SK-N-SH treated with all-trans-retinoic acid at 6 μM for 48 hours (cell line): ENCODE measurements around the gene TNRC6B.

Source experiments
- ATAC-seq: fragments of 200-7000 bp; cut with Tn5 transposase; 3 replicates; pipeline ENCODE4 v1.9.1; 2020; ENCODE audit warnings: mild to moderate bottlenecking, moderate library complexity
- ARNTL ChIP-seq: fragments of 450-650 bp; formaldehyde crosslinking; IDR thresholded peaks from 2 replicates; pipeline ENCODE4 v1.5.0; 2020; ENCODE audit warnings: low read depth, mild to moderate bottlenecking, moderate library complexity, borderline replicate concordance
- BACH2 ChIP-seq: fragments of 250-450 bp; sonication (Bioruptor Pico); IDR thresholded peaks from 2 replicates; pipeline ENCODE4 v1.9.0; 2021; ENCODE audit warnings: mild to moderate bottlenecking, borderline replicate concordance
- CREB5 ChIP-seq: fragments of 250-450 bp; sonication (Bioruptor Pico); IDR thresholded peaks from 2 replicates; pipeline ENCODE4 v1.5.1; 2020; ENCODE audit warnings: low read depth, mild to moderate bottlenecking, moderate library complexity
- CSDC2 ChIP-seq: fragments of 250-450 bp; sonication (Bioruptor Pico); IDR thresholded peaks from 2 replicates; pipeline ENCODE4 v1.5.0; 2020; ENCODE audit warnings: mild to moderate bottlenecking, moderate library complexity
- CSRNP3 ChIP-seq: fragments of 250-450 bp; sonication (Bioruptor Pico); IDR thresholded peaks from 2 replicates; pipeline ENCODE4 v1.5.1; 2021; ENCODE audit warnings: mild to moderate bottlenecking, moderate library complexity
- ESRRG ChIP-seq: fragments of 250-450 bp; sonication (Bioruptor Pico); IDR thresholded peaks from 2 replicates; pipeline ENCODE4 v1.6.1; 2021; ENCODE audit warnings: mild to moderate bottlenecking
- ISL1 ChIP-seq: fragments of 250-450 bp; sonication (Bioruptor Pico); IDR thresholded peaks from 2 replicates; pipeline ENCODE4 v2.1.2; 2022; ENCODE audit warnings: mild to moderate bottlenecking, moderate library complexity
- OSR1 ChIP-seq: fragments of 250-450 bp; sonication (Bioruptor Pico); IDR thresholded peaks from 2 replicates; pipeline ENCODE4 v1.8.0; 2022; ENCODE audit warnings: moderate library complexity, mild to moderate bottlenecking, inconsistent platforms
- PATZ1 ChIP-seq: fragments of 250-450 bp; sonication (Bioruptor Pico); IDR thresholded peaks from 2 replicates; pipeline ENCODE4 v1.8.0; 2020; ENCODE audit warnings: mild to moderate bottlenecking, moderate library complexity, borderline replicate concordance
- POU6F1 ChIP-seq: fragments of 250-450 bp; sonication (Bioruptor Pico); IDR thresholded peaks from 2 replicates; pipeline ENCODE4 v1.8.0; 2021; ENCODE audit warnings: low read depth, mild to moderate bottlenecking, moderate library complexity, borderline replicate concordance
- PPARA ChIP-seq: fragments of 250-450 bp; sonication (Bioruptor Pico); IDR thresholded peaks from 2 replicates; pipeline ENCODE4 v1.5.0; 2020; ENCODE audit warnings: mild to moderate bottlenecking, borderline replicate concordance
- TCF4 ChIP-seq: fragments of 250-450 bp; sonication (Bioruptor Pico); IDR thresholded peaks from 2 replicates; pipeline ENCODE4 v1.8.0; 2021; ENCODE audit warnings: mild to moderate bottlenecking, moderate library complexity, borderline replicate concordance
- TSHZ2 ChIP-seq: fragments of 250-450 bp; sonication (Bioruptor Pico); IDR thresholded peaks from 2 replicates; pipeline ENCODE4 v1.5.0; 2020; ENCODE audit warnings: mild to moderate bottlenecking, moderate library complexity
- ZC3H10 ChIP-seq: fragments of 250-450 bp; sonication (Bioruptor Pico); IDR thresholded peaks from 2 replicates; pipeline ENCODE4 v1.5.1; 2021; ENCODE audit warnings: mild to moderate bottlenecking, moderate library complexity
- ZFP3 ChIP-seq: fragments of 250-450 bp; sonication (Bioruptor Pico); IDR thresholded peaks from 2 replicates; pipeline ENCODE4 v1.5.0; 2020; ENCODE audit warnings: mild to moderate bottlenecking, moderate library complexity
- ZFP30 ChIP-seq: fragments of 450-650 bp; formaldehyde crosslinking; IDR thresholded peaks from 2 replicates; pipeline ENCODE4 v1.5.0; 2022; ENCODE audit warnings: mild to moderate bottlenecking, moderate library complexity
- ZNF565 ChIP-seq: fragments of 450-650 bp; formaldehyde crosslinking; conservative IDR thresholded peaks from 2 replicates; pipeline ENCODE4 v1.5.0; 2020; ENCODE audit warnings: low read depth, mild to moderate bottlenecking, moderate library complexity
- ZNF70 ChIP-seq: fragments of 450-650 bp; formaldehyde crosslinking; IDR thresholded peaks from 2 replicates; pipeline ENCODE4 v1.5.0; 2020; ENCODE audit warnings: mild to moderate bottlenecking, moderate library complexity
- ZNF8 ChIP-seq: fragments of 450-650 bp; formaldehyde crosslinking; IDR thresholded peaks from 2 replicates; pipeline ENCODE4 v1.5.0; 2020; ENCODE audit warnings: mild to moderate bottlenecking, moderate library complexity

The TNRC6B gene

GRCh38 chr22:40368836-40369235, 191.1 kb downstream of the TNRC6B start:
- ATAC-seq, result no peak
- TF ChIP-seq BACH2 (CRISPR knock-in tag), result no peak
- TF ChIP-seq CSDC2, result no peak
- no peak for TF ChIP-seq ZNF70 (CRISPR knock-in tag)
- TF ChIP-seq ZC3H10 (CRISPR knock-in tag), result no peak
- no peak for TF ChIP-seq TCF4
- TF ChIP-seq CSRNP3 (CRISPR knock-in tag), result no peak
- no peak for TF ChIP-seq ARNTL (CRISPR knock-in tag)
- TF ChIP-seq PATZ1 (CRISPR knock-in tag), result no peak
- no peak for TF ChIP-seq POU6F1 (CRISPR knock-in tag)
- TF ChIP-seq ZNF565, result no peak
- TF ChIP-seq PPARA, result no peak

GRCh38 chr22:40374567-40374966, 196.8 kb downstream of the TNRC6B start:
- no peak for TF ChIP-seq ZNF8 (CRISPR knock-in tag)
- no peak for TF ChIP-seq ZFP3 (CRISPR knock-in tag)
- TF ChIP-seq PPARA, result no peak
- TF ChIP-seq CSDC2, result no peak
- no peak for TF ChIP-seq ZNF70 (CRISPR knock-in tag)
- no peak for TF ChIP-seq ZFP30 (CRISPR knock-in tag)
- TF ChIP-seq ISL1 (CRISPR knock-in tag), result no peak
- no peak for TF ChIP-seq ESRRG (CRISPR knock-in tag)
- no peak for TF ChIP-seq OSR1 (CRISPR knock-in tag)
- no peak for TF ChIP-seq ZNF565
- no peak for TF ChIP-seq ZC3H10 (CRISPR knock-in tag)
- no peak for TF ChIP-seq TCF4
- no peak for TF ChIP-seq CREB5
- no peak for TF ChIP-seq PATZ1 (CRISPR knock-in tag)
- no peak for ATAC-seq

GRCh38 chr22:40376149-40376548, 198.4 kb downstream of the TNRC6B start:
- ATAC-seq, result no peak
- no peak for TF ChIP-seq TSHZ2 (CRISPR knock-in tag)
- TF ChIP-seq ZC3H10 (CRISPR knock-in tag), result no peak
- TF ChIP-seq OSR1 (CRISPR knock-in tag), result no peak
